Nucleus accumbens (tissue), 56 donors: ENCODE results near the gene DENND1A.
"Not testable (repeated sequence)": the region's sequence is repeated elsewhere in the genome, so short reads cannot be mapped to it uniquely, and the experiment has no call there.

ENCODE experiments used
- DNase-seq, 56 donors: peaks; one replicate each; lab custom pipeline; 2025; lab: John Stamatoyannopoulos, UW

The DENND1A gene

GRCh38 chr9:123823194-123823947, 106.6 kb downstream of the DENND1A start:
- DNase-seq = no peak

- DNase-seq = no peak
Observed at GRCh38 chr9:123821619-123822018, 108.3 kb downstream of the DENND1A start.

GRCh38 chr9:123820139-123820538, 109.8 kb downstream of the DENND1A start:
- no peak for DNase-seq

- no peak for DNase-seq
Observed at GRCh38 chr9:123816817-123817472, 113.0 kb downstream of the DENND1A start.

GRCh38 chr9:123815856-123816255, 114.1 kb downstream of the DENND1A start:
- not testable (repeated sequence) for DNase-seq

GRCh38 chr9:123814496-123814895, 115.4 kb downstream of the DENND1A start:
- DNase-seq = no peak

GRCh38 chr9:123812984-123813383, 116.9 kb downstream of the DENND1A start:
- DNase-seq = no peak

- no peak for DNase-seq
Observed at GRCh38 chr9:123807251-123807650, 122.7 kb downstream of the DENND1A start.

GRCh38 chr9:123806829-123807228, 123.1 kb downstream of the DENND1A start:
- DNase-seq = no peak

GRCh38 chr9:123798195-123798594, 131.7 kb downstream of the DENND1A start:
- DNase-seq = no peak

- no peak for DNase-seq
Observed at GRCh38 chr9:123796618-123797484, 133.1 kb downstream of the DENND1A start.

GRCh38 chr9:123796094-123796493, 133.8 kb downstream of the DENND1A start:
- DNase-seq = no peak

GRCh38 chr9:123795336-123795735, 134.6 kb downstream of the DENND1A start:
- no peak for DNase-seq

- DNase-seq = no peak
Observed at GRCh38 chr9:123792501-123792900, 137.4 kb downstream of the DENND1A start.

- DNase-seq = no peak
Observed at GRCh38 chr9:123789554-123790292, 140.2 kb downstream of the DENND1A start.

GRCh38 chr9:123787416-123787815, 142.5 kb downstream of the DENND1A start:
- no peak for DNase-seq

GRCh38 chr9:123784518-123784917, 145.4 kb downstream of the DENND1A start:
- DNase-seq = no peak

GRCh38 chr9:123778232-123778902, 151.6 kb downstream of the DENND1A start:
- no peak for DNase-seq

- DNase-seq = no peak
Observed at GRCh38 chr9:123776708-123777537, 153.0 kb downstream of the DENND1A start.
